ENCODE results near the gene NFATC2IP. TPM values are rescaled to one million over a fixed set of nuclear protein-coding genes. Genes with fewer than 3 reads are reported as not detected.

Gene NFATC2IP
- total and polyA plus RNA-seq, 2 of the 13 experiments (the other 11 are each of a cell fraction or from before 2014, with no cell fraction given), result 32.1 to 48.5 TPM

- TF ChIP-seq HNF1A (IDR thresholded peaks at IDR 0.05; ENCODE audit: low read depth) (peak; percentile 38; the same call in 1 of the 2 replicates), HNF1A (CRISPR knock-in tag; IDR thresholded peaks at IDR 0.05; ENCODE audit: borderline replicate concordance) (0 out of 2 replicates have a peak, but pooled peaks have one; percentile 28), ZNF589 (CRISPR knock-in tag; conservative IDR thresholded peaks at IDR 0.05) (peak; percentile 40; the same call in 1 of the 2 replicates), DDIT3 (CRISPR knock-in tag; IDR thresholded peaks at IDR 0.05) (no peak), TFDP2 (CRISPR knock-in tag; IDR thresholded peaks at IDR 0.05) (peak; percentile 99), ZNF709 (CRISPR knock-in tag; IDR thresholded peaks at IDR 0.05) (no peak; the same call in 1 of the 2 replicates), ZNF451 (CRISPR knock-in tag; IDR thresholded peaks at IDR 0.05) (no peak; the same call in 1 of the 2 replicates), TRAFD1 (CRISPR knock-in tag; IDR thresholded peaks at IDR 0.05; ENCODE audit: borderline replicate concordance) (no peak), RFX1 (IDR thresholded peaks at IDR 0.05) (peak; percentile 40; the same call in 1 of the 2 replicates), ZBTB34 (CRISPR knock-in tag; IDR thresholded peaks at IDR 0.05) (peak; percentile 82), ZNF781 (CRISPR knock-in tag; IDR thresholded peaks at IDR 0.05; ENCODE audit: borderline replicate concordance, not compliant biosample characterization) (no peak), KAT2B (IDR thresholded peaks at IDR 0.05; ENCODE audit: borderline replicate concordance, low read depth, low read length) (no peak), ZNF441 (CRISPR knock-in tag; IDR thresholded peaks at IDR 0.05; ENCODE audit: borderline replicate concordance) (no peak), PRMT3 (CRISPR knock-in tag; IDR thresholded peaks at IDR 0.05; ENCODE audit: borderline replicate concordance, low read depth) (no peak), TEF (CRISPR knock-in tag; IDR thresholded peaks at IDR 0.05) (no peak), ZZZ3 (CRISPR knock-in tag; IDR thresholded peaks at IDR 0.05; ENCODE audit: borderline replicate concordance) (no peak), RBAK (CRISPR knock-in tag; IDR thresholded peaks at IDR 0.05) (no peak)
These were observed at the start of gene NFATC2IP (continued) for GRCh38 chr16:28950648-28951409.

All from HepG2 (cell line).